ENCODE results near the gene PIK3AP1.

DNA sequence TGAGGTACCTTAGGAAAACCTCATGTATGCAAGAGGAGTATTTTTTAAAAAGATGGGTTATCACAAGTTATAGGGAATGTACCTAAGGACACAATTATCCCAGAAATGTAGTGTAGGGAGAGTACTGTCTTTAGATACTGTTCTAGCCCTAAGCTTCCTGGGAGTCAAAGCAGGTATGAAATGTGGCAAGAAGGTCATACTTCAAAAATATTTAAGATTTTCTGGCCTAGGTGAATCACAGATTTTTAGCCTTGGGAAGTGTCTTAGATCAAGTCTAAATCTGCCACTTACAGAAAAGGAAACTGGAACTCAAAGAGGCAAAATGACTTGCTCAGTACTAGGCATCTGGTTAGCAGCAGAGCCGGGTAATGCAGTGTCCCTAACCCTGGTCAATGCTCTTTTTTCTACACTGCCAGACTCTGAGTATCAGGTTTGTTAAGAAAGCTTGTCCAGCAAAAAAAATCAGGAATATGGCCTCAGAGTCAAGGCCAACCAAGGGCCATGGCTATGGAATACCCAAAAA lies 13.9 kb downstream of the PIK3AP1 start:
- TF ChIP-seq POLR2A (IDR thresholded peaks at IDR 0.05): no peak
- TF ChIP-seq, protein P1, sequence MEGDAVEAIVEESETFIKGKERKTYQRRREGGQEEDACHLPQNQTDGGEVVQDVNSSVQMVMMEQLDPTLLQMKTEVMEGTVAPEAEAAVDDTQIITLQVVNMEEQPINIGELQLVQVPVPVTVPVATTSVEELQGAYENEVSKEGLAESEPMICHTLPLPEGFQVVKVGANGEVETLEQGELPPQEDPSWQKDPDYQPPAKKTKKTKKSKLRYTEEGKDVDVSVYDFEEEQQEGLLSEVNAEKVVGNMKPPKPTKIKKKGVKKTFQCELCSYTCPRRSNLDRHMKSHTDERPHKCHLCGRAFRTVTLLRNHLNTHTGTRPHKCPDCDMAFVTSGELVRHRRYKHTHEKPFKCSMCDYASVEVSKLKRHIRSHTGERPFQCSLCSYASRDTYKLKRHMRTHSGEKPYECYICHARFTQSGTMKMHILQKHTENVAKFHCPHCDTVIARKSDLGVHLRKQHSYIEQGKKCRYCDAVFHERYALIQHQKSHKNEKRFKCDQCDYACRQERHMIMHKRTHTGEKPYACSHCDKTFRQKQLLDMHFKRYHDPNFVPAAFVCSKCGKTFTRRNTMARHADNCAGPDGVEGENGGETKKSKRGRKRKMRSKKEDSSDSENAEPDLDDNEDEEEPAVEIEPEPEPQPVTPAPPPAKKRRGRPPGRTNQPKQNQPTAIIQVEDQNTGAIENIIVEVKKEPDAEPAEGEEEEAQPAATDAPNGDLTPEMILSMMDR (IDR thresholded peaks at IDR 0.05): no peak

Data from uterus (tissue), 2 donors.